GM18499 (cell line): ENCODE measurements around the gene UBTD1.

ENCODE experiments used
- ATAC-seq: cut with Tn5 transposase; IDR thresholded peaks from one replicate; pipeline ENCODE4 v1.9.1; 2021; ENCODE audit warnings: moderate number of reproducible peaks; ENCODE audit not compliant: insufficient read depth, unreplicated experiment

Gene UBTD1

DNA sequence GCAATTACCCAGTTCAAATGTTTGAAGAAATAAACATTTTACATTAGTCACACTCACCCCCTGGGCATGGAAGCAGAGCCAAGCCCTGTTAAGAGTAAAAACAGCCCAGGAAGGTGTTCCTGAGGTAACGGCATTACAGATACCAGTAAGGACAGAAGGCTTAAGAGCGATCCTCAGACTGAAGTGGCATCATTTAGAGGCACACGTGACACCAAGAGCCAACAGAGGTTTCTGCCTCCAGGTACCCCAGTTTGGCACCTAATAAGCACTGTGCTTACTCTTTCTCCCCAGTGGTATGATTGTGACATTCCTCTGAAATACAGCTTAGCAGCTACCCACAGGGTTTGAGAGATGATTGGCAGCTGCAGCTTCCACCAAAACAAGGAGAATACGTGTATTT, 17.7 kb upstream of the UBTD1 start:
- ATAC-seq: no peak

DNA sequence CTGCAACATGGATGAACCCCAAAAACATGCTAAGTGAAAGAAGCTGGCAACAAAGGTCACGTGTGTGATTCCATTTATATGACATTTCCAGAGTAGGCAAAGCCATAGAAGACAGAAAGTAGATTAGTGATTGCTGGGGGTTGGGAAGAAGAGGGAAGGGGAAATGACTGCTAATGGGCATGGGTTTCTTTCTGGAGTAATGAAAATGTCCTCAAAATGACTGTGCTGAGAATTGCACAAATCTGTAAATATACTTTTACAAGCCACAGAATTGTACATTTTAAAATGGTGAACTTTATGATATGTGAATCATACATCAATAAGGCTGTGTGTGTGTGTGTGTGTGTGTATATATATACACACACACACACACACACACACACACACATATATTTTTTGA, 16.3 kb upstream of the UBTD1 start:
- no peak for ATAC-seq

DNA sequence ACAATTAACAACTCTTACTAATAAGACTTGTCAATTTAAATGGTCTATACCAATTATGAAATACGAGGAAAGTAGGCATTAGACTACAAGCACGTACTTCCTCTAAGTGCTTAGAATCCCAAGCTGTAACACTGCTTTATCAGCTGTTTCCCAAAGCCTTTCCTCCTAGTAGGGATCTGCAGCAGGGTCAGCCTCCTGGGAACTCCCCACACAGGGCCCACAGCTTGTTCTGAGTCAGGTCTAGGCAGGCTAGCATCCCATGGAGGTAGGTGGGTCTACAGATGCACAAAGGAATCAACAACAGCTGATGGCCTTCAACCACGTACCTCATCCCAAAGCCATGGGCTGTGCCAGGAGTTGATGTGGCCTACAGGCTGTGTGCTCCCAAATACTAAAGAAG, 15.2 kb upstream of the UBTD1 start:
- no peak for ATAC-seq

DNA sequence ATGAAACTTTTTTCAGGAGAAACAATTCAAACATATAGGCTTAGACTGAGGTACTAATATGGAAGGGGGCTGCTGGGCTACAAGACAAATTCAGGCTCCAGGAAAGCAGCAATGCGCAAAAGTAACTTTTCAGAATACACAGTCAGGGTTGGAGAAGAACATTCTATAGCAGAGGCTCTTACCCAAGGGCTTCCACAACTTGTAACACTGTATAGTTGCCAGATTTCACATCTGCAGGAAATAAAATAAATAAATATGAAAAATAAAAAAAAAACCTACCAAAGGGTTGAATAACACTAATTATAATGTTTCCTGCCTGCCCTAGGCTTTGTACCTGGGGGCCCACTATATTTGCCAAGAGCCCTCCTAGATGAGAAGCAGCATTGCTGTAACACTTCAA, 14.8 kb upstream of the UBTD1 start:
- no peak for ATAC-seq

DNA sequence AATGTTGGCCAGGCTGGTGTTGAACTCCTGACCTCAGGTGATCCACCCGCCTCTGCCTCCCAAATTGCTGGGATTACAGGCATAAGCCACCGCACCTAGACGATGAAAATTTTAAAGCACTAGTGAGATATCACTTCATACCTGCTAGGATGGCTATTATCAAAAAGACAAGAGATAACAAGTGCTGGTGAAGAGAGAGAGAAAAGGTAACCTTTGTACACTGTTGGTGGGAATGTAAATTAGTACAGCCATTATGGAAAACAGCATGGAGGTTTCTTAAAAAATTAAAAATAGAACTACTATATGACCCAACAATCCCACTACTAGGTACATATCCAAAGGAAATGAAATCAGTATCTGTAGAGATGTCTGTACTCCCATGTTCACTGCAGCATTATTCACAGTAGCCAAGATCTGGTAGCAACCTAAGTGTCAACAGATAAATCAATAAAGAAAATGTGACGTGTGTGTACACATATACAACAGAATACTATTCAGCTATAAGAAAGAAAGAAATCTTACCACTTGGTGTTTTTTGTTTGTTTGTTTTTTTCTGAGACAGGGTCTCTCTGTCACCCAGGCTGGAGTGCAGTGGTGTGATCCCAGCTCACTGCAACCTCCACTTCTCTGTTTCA, 13.0 kb upstream of the UBTD1 start:
- ATAC-seq: no peak

DNA sequence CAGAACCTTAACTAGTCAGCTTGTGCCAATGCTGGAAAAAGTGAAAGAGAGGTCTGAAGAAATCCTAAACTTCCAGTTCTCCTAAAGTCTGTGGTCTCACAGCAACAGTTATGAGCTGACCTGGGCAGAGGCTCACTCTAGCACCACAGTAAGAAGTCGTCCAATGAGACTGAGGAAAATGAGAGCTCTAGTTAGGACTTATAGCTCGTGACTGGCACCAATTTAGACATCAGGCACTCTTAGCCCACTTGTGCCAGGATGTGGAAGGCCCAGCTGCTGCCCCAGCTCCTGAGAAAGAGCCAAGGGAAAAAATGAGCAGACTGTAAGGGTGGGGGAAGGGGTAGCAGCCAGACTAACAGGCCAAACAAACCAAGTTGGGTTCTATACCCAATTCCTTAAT, 8.1 kb upstream of the UBTD1 start:
- ATAC-seq: no peak

DNA sequence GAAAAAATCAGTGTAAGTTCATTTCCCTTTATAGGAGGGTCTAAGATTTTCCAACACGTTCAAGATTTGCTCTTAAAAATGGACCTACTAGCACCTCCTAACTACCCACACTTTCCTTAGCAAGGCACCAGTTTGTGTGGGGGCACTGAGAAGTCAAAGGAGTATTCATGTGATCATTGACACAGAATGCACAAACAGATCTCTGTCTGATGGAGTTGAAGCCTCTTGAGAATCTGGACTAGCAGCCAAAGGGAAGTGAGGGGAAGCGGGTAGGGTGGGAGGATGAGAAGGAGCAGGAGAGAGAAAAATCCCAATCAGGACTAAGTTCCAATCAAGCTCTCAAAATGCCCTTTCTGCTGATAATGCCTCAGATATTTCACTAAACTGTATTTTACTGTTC, 4.6 kb upstream of the UBTD1 start:
- ATAC-seq: no peak

DNA sequence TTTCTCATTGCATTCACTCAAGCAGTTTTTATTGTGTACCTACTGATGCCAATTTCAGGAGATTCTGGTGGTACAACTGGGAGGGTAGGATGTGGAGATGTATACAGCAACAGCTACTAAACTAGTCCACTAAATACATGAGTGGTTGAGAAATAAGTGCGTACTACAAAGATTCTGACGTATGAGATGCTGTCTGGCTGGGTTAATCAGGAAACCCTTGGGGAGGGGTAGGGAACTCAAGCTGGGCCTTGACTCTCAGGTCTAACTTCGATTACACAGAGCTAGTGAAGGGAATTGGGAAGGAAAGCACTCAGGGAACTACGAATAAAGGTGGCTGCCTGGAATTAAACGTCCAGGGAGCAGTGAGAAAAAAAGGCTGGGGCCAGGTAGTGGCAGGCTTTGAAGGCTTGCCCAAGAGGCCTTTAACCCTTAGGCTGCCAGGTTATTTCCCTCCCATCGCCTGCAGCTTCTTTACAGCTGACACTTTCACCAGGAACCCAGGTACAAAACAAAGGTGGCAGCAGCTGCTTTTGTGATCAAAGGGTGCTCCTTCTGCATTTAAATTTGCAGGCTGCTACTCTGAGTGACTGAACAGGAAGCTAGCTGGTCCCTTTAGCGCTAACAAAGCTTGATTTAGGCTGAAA, 3.7 kb upstream of the UBTD1 start:
- no peak for ATAC-seq

DNA sequence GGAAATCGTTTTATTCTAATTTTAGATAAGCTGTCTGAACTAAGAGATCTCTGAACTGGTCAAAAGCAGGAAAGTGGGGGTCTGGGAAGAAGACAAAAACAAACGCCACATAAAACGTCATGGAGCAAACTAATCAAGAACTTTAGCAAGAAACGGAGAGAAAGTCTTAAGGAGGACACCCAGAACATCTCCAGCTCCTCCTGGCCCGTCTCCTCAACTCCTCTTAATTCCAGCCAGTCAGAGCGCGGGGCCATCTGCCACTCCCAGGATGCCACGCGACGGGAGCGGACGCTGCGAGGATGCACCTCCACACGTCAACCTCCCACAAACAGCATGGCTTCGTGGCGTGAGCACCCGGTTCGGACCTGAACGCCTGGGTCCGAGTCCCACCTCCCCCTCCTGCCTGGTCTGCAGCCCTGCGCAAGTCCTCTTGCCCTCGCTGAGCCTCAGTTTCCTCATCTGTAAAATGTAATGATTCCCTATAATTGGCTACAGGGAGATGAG, 1.1 kb upstream of the UBTD1 start:
- no peak for ATAC-seq

DNA sequence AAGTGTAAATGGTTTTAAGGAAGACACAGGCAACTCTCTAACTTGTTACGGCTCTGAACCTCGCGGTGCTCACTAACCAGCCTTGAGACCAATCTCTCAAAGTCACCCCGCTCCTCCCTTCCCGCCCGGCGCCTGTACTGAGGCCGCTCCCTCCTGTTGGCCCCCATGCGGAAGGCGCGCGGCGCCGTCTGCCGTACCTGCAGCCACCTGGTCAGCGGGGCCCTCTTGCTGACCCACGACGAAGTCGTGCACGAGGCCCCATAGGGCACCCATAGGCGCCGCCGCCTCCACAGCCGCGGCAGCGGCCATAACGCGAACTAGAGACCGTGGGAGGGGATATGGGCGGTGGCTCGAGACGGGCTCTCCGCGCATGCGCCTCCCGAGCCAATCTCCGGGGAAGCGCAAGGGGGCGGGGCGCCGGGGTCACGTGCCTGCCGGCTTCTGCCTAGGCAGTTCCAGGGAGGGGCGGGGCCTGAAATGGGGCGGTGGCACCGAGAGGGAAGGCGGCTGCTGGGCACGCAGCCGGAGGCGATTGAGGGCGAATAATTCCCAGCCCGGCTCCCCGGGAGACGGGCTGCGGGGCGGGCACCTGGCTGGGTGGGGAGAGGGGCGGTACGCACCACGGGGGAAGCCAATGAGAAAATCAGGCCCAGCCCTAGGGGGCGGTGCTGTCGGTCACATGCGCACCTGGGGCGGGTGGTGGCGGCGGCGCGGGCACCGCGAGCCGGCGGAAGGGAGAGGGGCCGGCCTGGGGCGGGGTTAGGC, 466 bp upstream of the UBTD1 start, which contains the start of gene MMS19:
TSS of gene MMS19 (minus strand) at position 347 of the 765 bp plus-strand sequence. CDS start at position 309, 38 bp downstream.
- peak; percentile 50 for ATAC-seq

DNA sequence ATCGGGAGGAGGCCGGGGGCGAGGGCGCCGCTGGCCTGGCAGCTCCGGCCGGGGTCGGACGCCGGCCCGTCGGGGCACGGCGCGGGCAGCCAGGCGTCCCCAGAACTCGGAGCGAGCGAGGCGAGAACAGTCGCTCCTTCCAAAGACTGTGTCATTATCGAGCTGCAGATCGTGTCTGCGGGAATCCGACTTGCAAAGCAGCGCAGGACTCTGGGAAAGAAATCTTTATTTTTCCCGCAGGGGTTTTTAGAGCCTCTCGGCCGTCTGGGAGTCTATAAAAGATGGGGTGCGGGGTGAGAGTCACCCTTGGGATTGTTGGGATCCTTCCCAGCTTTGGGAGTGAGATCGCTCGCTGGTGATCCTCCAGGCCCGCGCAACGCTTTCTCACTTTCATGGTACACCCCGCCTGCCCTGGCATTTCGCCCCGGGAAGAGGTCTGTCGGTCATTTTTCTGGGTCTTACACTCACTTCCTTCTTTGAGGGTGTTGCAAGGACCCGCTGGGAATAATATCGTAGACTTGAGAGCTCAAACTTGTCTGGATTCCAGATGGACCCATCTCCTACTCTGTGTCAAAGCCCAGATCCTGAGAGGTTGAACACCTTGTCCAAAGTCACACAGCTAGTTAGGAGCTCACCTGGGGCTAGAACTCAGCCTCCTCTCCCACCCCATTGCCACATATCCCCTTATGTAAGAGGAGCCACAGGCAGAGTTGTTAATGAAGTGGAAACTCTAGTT, 1.0 kb downstream of the UBTD1 start:
- no peak for ATAC-seq

DNA sequence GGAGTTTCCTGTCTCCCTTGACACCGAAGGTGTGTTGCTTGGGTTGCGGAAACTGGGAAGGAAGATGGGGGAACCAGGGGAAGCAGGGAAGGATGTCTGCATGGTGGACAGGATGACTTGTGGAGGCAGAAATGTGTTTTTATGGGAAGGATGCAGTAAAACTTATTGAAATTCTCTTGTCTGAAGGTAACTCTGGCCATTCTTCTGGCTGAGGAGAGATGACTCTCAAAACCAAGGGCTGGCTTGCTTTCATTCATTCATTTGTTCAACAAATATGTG, 1.5 kb downstream of the UBTD1 start:
- ATAC-seq: no peak

DNA sequence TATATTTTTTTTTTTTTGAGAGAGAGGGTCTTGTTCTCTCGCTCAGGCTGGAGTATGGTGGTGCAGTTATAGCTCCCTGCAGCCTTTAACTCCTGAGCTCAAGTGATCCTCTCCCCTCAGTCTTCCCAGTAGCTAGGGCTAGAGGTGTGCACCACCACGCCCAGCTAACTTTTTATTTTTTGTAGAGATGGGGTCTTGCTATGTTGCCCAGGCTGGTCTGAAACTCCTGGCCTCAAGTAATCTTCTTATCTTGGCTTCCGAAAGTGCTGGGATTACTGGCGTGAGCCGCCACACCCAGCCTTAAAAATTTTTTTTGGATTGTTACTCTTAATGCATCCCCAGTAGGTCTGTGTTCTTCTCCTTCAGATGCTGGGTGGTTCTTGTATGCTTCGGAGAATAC, 4.2 kb downstream of the UBTD1 start:
- no peak for ATAC-seq

DNA sequence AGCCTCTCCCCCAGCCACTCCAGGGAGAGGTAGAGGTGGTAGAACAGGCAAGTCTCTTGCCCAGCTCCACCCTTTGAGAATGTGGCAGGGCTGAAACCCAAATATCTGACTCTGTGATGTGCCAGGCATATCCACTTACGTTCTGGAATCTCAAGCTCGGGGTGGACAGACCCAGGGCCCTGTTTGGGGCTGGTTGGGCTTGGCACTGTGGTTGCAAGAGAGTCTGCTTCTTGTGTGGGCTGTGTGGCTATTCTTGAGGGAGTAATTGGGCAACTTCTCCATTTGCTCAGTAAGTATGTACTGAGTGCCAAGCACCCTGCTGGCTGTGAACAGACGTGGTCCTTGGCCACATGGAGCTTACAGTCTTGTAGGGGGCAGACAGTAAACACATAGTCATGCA, 4.7 kb downstream of the UBTD1 start:
- ATAC-seq: no peak

DNA sequence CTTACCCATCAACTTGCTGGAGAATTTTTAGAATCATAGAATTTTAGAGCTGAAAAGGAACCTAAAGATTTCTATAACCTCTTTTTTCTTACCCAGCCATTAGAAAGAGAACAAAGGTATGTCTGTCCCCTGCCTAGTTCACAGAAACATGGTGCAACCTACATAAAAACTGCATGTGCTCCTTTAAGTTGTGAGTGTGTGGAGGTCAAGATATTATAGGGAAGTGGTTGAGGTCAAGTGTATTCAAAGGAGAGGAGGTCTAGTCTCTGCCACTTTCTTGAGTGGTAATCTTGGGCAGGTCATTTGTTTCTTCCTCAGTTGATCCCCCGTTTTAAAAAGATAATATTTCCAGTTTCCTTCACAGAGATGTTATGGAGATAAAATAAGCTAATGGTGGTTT, 6.4 kb downstream of the UBTD1 start:
- ATAC-seq: no peak

DNA sequence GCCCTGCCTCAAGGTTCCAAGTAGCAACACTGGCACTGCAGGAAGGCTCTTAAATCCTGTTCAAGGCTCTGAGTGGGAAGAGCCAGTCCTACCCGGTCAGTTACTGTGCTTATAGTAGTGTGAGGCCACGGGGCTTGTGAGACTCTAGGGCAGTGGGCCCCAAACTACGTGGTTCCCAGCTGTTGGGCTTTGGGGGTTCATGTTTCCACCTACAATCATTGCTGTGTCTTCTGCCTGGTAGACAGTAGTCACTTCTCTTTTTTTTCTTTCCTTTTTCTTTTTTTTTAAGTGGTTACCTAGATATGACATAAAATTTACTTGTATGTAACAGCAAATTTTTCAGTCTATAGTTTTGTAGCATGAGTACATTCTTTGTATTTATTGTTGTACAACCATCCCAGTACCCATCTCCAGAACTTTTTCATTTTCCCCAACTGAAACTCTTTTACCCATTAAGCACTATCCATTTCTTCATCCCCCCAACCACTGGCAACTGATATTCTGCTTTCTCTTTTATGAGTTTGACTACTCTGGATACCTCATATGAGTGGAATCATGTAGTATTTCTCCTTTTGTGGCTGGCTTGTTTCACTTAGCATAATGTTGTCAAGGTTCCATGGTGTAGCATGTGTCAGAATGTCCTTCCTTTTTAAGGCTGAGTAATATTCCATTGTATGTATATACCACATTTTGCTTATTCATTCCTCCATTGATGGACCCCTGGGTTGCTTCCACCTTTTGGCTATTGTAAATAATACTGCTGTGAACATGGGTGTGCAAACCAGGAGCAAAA, 7.7 kb downstream of the UBTD1 start:
- no peak for ATAC-seq

DNA sequence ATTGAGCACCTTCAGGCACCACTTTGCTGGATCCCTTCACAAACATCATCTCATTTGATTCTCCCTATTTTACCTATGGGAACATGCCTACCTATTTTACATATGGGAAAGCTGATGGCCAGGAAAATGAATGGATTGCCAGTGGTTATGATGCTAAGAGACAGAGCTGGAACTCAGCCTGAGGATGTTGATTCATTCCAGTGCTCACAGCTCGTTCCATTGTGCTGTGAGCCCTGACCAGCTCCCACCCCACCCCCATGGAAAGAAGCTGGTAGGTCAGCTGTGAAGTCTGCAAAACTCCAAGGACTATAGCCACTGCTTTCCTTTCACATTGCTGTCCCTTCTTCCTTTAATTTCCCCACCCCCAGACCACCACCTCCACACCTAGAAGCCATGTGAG, 9.6 kb downstream of the UBTD1 start:
- no peak for ATAC-seq

DNA sequence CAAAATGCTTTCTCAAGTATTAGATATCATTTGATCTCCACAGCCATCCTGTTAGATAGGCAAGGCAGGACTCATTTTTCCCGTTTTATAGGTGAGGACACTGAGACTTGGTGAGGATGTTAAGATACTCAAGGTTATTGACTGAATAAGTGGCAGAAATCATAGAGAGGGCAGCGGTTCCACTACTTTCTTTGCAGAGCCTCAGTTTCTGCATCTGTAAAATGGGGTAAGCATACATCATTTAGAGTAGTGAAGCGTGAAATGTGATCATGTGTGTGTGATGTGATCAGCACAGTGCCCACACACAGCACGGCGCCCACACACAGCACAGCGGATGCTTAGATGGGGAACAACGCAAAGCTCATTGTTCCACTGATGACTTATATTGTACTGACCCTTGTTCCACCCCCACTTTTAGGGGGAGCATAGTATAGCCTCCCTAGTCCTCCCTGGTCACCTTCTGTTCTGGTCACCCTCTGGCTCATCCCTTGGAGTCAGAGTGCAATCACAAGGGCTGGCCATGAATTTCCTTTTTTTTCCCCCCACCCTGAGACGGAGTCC, 10.5 kb downstream of the UBTD1 start:
- no peak for ATAC-seq

DNA sequence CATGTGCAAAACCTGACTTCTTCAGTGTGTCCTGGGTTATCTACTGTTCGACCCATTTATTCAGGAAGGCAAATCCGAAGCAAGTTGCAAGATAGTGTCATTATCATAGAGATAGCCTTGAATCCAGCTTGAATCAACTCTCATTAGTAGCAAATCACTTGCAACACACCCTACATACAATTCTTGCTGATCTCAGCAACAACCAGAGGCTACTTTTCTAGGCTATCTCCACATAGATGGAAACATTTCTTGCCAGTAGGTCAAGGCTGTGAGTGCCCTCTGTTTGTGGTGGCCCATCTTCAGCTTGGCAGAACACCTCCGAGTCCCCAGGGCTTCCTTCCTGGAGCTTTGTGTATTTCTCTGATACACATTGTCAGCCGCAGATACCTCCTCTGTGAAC, 12.0 kb downstream of the UBTD1 start:
- ATAC-seq: no peak
